ENCODE measurements around the gene PPIAL4G.
"Not testable (repeated sequence)": the region's sequence is repeated elsewhere in the genome, so short reads cannot be mapped to it uniquely, and the experiment has no call there.

DNA sequence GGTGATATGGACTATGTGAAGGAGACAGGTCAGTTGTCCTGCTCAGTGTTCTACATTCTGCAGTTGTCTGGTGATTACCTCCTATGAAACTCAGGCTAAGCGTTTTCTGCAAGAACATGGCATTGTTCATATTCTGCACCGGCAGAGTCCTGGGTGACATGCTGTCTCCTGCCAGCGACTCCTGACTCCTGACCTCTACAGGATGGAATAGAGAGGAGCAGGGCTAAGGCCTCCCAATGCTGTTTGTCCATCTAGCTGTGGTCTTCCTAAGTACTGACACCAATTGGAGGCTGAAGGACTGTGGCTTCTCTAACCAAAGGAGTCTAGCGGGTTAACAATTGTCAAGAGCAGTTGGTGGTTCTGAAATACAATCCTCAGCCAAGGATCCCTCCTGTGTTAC lies 49.1 kb upstream of the PPIAL4G start:
- TF ChIP-seq TARDBP (IDR thresholded peaks at IDR 0.05); FOXK2 (IDR thresholded peaks at IDR 0.05); SP1 (IDR thresholded peaks at IDR 0.05); FOXA1 (IDR thresholded peaks at IDR 0.05); ELF4 (IDR thresholded peaks at IDR 0.05); SUZ12 (IDR thresholded peaks at IDR 0.05); NFRKB (IDR thresholded peaks at IDR 0.05); BHLHE40 (IDR thresholded peaks at IDR 0.05; ENCODE audit: borderline replicate concordance); HDGF (IDR thresholded peaks at IDR 0.05; ENCODE audit: borderline replicate concordance); ZNF384 (IDR thresholded peaks at IDR 0.05); CTBP1 (IDR thresholded peaks at IDR 0.05; ENCODE audit: borderline replicate concordance); FOXM1 (IDR thresholded peaks at IDR 0.05; ENCODE audit: borderline replicate concordance): not testable (repeated sequence)
- TF ChIP-seq, protein P1, sequence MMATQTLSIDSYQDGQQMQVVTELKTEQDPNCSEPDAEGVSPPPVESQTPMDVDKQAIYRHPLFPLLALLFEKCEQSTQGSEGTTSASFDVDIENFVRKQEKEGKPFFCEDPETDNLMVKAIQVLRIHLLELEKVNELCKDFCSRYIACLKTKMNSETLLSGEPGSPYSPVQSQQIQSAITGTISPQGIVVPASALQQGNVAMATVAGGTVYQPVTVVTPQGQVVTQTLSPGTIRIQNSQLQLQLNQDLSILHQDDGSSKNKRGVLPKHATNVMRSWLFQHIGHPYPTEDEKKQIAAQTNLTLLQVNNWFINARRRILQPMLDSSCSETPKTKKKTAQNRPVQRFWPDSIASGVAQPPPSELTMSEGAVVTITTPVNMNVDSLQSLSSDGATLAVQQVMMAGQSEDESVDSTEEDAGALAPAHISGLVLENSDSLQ (IDR thresholded peaks at IDR 0.05): not testable (repeated sequence)
